ENCODE results near the gene MACC1. TPM values are rescaled to one million over a fixed set of nuclear protein-coding genes. Genes with fewer than 3 reads are reported as not detected.

Gene MACC1
- total RNA-seq, 4 donors from 2014 or later, result 15.4 to 18.5 (median 15.8) TPM

GRCh38 chr7:20089431-20089830 is 127.8 kb downstream of the MACC1 start:
- DNase-seq (ENCODE audit: low spot score in 2 of 2), result no peak
- WGBS, 2 donors, result 81 to 84% methylated on average over 6 of the region's 6 CpGs
- intact Hi-C loops (cut with DNase I; ENCODE audit: low total_unique reads), result no loop called here
- no peak overlapping the region for H3K4me3 ChIP-seq (ENCODE audit: low read depth, poor library complexity, severe bottlenecking)
- no peak for TF ChIP-seq CTCF (IDR thresholded peaks at IDR 0.05)

GRCh38 chr7:20085086-20085485 is 132.1 kb downstream of the MACC1 start:
- TF ChIP-seq POLR2A (IDR thresholded peaks at IDR 0.05) (no peak), CTCF (IDR thresholded peaks at IDR 0.05) (no peak)
- no peak overlapping the region for H3K4me3 ChIP-seq (ENCODE audit: low read depth, poor library complexity, severe bottlenecking)
- DNase-seq (ENCODE audit: low spot score in 2 of 2), result no peak
- WGBS, 2 donors, result 40 to 55% methylated on average over 4 of the region's 4 CpGs
- intact Hi-C loops (cut with DNase I; ENCODE audit: low total_unique reads), result no loop called here

Other genes with a start within 250 kb of the MACC1 start
- 10 to 100 TPM; 25.0 to 66.1 (median 48.9) TPM for gene ITGB8, start 113.5 kb upstream of the MACC1 start, total RNA-seq